Fibroblast of the aortic adventitia (primary cell): ENCODE data around the gene TRIM56. TPM values are rescaled to one million over a fixed set of nuclear protein-coding genes. Genes with fewer than 3 reads are reported as not detected.

Experiments
- DNase-seq: peaks from one replicate; pipeline ENCODE4 v3.0.0-alpha.2; 2010; ENCODE audit warnings: low read depth
- H3K4me3 ChIP-seq: 2 replicates; pipeline ENCODE4 v1.5.1; 2011; ENCODE audit warnings: low read depth, mild to moderate bottlenecking, control low read depth, low read length, moderate library complexity
- CTCF ChIP-seq: IDR thresholded peaks from 2 replicates; pipeline ENCODE4 v1.5.1; 2011; ENCODE audit warnings: mild to moderate bottlenecking, low read length, control low read depth, inconsistent platforms; ENCODE audit not compliant: insufficient read depth
- total RNA-seq: library from RNA; depleted of rRNA; stranded (reverse); fragments of >200 nt; gene quantifications from 2 replicates; pipeline ENCODE4 v1.2.3, GENCODE V29; 2012; ENCODE audit warnings: low replicate concordance

TRIM56 gene
- total RNA-seq, 1 donor, result 10.0 TPM

- TF ChIP-seq CTCF, result no peak
- H3K4me3 ChIP-seq, result peak overlapping the region; percentile 61
Measured at GRCh38 chr7:101121991-101122932, 37.0 kb downstream of the TRIM56 start.

GRCh38 chr7:101122933-101123702 is 37.8 kb downstream of the TRIM56 start:
- DNase-seq, result no peak
- no peak for TF ChIP-seq CTCF
- H3K4me3 ChIP-seq, result peak overlapping the region; percentile 61

More at GRCh38 chr7:101121991-101122932, 37.0 kb downstream of the TRIM56 start:
- DNase-seq, result peak; percentile 99

GRCh38 chr7:101123703-101124068 is 38.4 kb downstream of the TRIM56 start:
- DNase-seq, result no peak
- H3K4me3 ChIP-seq, result no peak overlapping the region
- TF ChIP-seq CTCF, result no peak

GRCh38 chr7:101124376-101125056 is 39.2 kb downstream of the TRIM56 start:
- H3K4me3 ChIP-seq, result no peak overlapping the region
- TF ChIP-seq CTCF, result no peak
- DNase-seq, result peak; percentile 62

- DNase-seq, result peak; percentile 88
- TF ChIP-seq CTCF, result no peak
- H3K4me3 ChIP-seq, result no peak overlapping the region
Measured at GRCh38 chr7:101125989-101126650, 40.8 kb downstream of the TRIM56 start.
